ENCODE data around the gene ACOXL.

DNA sequence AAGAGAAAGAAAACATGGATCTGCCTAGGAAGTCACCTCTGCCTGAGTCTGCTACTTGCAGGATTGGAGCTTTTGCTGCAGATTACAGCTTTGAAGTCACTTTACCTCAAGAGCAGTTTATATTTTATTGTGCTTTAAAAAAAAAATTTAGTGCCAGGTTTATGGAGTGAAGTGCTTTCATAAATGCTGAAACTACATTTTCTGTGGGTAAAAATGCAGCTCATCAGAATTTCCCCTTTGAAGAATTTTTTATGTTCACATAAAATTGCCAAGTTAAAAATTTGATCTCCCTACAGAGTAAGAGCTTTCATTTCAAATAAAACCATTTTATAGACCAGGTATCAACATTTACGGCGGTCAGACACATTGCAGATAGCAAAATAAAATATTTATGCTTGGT, 413.6 kb downstream of the ACOXL start:
- TF ChIP-seq EZH2 (IDR thresholded peaks at IDR 0.05; ENCODE audit: insufficient read depth, poor library complexity, severe bottlenecking) (no peak), EZH2phosphoT487 (IDR thresholded peaks at IDR 0.05; ENCODE audit: insufficient read depth, low read depth) (no peak)
